NB4 (cell line): ENCODE measurements around the gene LCLAT1.

Source experiments
- DNase-seq: peaks from one replicate; pipeline ENCODE4 v3.0.0; 2010; ENCODE audit warnings: low read depth
- H3K4me3 ChIP-seq: one replicate; pipeline ENCODE4 v1.5.1; 2011; ENCODE audit warnings: mild to moderate bottlenecking, low read depth, low read length, moderate library complexity
- MAX ChIP-seq: IDR thresholded peaks from 2 replicates; pipeline ENCODE4 v1.6.1; 2011; ENCODE audit warnings: low read depth, low read length
- MYC ChIP-seq: IDR thresholded peaks from 2 replicates; pipeline ENCODE4 v1.6.1; 2011; ENCODE audit warnings: low read depth, low read length
- POLR2A ChIP-seq: IDR thresholded peaks from 2 replicates; pipeline ENCODE4 v1.6.1; 2011; ENCODE audit warnings: mild to moderate bottlenecking; ENCODE audit not compliant: insufficient read length; ENCODE audit errors: extremely low read depth
- TF ChIP-seq, protein P1 (sequence below): IDR thresholded peaks from one replicate; pipeline ENCODE4 v1.5.1; 2012; ENCODE audit warnings: low read depth, low read length

LCLAT1 gene

DNA sequence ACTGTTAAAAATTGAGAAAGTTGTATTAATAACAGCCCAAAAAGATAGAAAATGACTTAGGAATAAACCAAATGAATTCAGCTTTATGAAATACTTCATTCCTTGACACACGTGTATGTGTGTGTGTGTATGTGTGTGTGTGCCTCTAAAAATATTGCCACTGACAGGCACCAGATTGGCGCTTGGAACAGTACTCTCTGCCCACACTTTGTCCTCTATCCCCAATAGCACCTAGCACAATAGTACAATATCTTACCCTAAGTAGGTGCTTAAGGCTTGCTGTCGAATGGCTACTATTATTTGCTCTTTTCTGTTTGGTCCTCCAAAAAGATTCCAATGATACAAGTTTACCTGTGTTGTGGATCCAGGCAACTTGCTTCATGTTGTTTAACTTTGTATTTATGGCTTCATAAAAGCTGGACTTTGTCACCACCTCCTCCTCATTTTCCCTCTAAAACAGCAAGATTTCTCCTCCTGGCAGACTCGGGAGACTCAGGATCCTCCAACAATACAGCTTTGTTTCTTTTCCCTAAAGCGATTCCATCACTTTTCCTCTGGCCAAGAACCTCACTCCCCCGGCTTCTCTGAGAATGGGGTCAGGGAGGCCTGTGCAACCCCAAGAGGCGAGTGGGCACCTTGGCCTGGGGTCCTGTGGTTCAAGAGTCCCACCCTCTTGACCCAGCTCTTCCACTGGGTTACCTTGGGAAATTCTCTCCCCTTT lies 43.3 kb upstream of the LCLAT1 start:
- no peak for DNase-seq
- TF ChIP-seq, protein P1, sequence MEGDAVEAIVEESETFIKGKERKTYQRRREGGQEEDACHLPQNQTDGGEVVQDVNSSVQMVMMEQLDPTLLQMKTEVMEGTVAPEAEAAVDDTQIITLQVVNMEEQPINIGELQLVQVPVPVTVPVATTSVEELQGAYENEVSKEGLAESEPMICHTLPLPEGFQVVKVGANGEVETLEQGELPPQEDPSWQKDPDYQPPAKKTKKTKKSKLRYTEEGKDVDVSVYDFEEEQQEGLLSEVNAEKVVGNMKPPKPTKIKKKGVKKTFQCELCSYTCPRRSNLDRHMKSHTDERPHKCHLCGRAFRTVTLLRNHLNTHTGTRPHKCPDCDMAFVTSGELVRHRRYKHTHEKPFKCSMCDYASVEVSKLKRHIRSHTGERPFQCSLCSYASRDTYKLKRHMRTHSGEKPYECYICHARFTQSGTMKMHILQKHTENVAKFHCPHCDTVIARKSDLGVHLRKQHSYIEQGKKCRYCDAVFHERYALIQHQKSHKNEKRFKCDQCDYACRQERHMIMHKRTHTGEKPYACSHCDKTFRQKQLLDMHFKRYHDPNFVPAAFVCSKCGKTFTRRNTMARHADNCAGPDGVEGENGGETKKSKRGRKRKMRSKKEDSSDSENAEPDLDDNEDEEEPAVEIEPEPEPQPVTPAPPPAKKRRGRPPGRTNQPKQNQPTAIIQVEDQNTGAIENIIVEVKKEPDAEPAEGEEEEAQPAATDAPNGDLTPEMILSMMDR, result no peak
- TF ChIP-seq POLR2A (no peak), MYC (no peak), MAX (no peak)
- no peak overlapping the region for H3K4me3 ChIP-seq

GRCh38 chr2:30404319-30405259 lies 42.5 kb upstream of the LCLAT1 start:
- TF ChIP-seq POLR2A (no peak), MAX (no peak), MYC (no peak)
- TF ChIP-seq, protein P1, result no peak
- DNase-seq, result no peak
- no peak overlapping the region for H3K4me3 ChIP-seq

GRCh38 chr2:30405260-30405605 lies 41.8 kb upstream of the LCLAT1 start:
- TF ChIP-seq POLR2A (no peak), MAX (no peak), MYC (no peak)
- TF ChIP-seq, protein P1, result no peak
- no peak for DNase-seq
- H3K4me3 ChIP-seq, result no peak overlapping the region

GRCh38 chr2:30406853-30407252 lies 40.2 kb upstream of the LCLAT1 start:
- TF ChIP-seq MYC (no peak), POLR2A (no peak), MAX (no peak)
- TF ChIP-seq, protein P1, result no peak
- no peak for DNase-seq
- no peak overlapping the region for H3K4me3 ChIP-seq

DNA sequence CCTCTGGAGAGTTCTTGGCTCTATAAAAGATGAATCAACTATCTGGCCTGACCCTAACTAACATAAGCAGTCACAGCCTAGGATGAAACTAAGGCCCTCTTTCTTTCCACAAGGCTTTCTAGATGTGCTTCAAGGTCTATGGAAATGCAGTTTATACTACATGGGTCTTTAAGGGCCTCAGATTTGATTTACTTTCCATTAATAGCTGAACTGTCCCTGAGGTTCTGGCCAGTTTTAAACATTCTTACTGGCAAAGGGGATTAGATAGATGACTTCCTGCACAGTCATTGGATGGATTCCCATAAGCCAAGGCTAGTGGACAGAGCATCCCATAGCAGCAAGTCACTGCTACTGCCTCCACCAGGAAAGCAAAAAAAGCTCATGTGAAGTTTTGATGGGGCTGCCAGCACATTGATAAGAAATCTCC lies 38.1 kb upstream of the LCLAT1 start:
- TF ChIP-seq MAX (no peak), POLR2A (no peak), MYC (no peak)
- TF ChIP-seq, protein P1, result no peak
- no peak for DNase-seq
- no peak overlapping the region for H3K4me3 ChIP-seq
